GM19239 (cell line): ENCODE data around the gene CASP1.
A peak's percentile ranks its signal among the peaks of the same experiment; 100 is the strongest.
"Not testable (repeated sequence)": the region's sequence is repeated elsewhere in the genome, so short reads cannot be mapped to it uniquely, and the experiment has no call there.

ENCODE experiments used
- DNase-seq: peaks from one replicate; pipeline ENCODE4 v3.0.0; 2011; ENCODE audit warnings: low spot score; ENCODE audit not compliant: insufficient read length
- FAIRE-seq: peaks from 2 replicates; lab custom pipeline; 2011; peaks lifted over from hg19 to GRCh38; lab: Jason Lieb, UNC

The CASP1 gene

GRCh38 chr11:105034813-105035620 is at the start of gene CASP1:
CASP1 (minus strand) TSS chr11:105035144; CDS start chr11:105035113, 31 bp downstream.
- FAIRE-seq = peak; percentile 96

DNA sequence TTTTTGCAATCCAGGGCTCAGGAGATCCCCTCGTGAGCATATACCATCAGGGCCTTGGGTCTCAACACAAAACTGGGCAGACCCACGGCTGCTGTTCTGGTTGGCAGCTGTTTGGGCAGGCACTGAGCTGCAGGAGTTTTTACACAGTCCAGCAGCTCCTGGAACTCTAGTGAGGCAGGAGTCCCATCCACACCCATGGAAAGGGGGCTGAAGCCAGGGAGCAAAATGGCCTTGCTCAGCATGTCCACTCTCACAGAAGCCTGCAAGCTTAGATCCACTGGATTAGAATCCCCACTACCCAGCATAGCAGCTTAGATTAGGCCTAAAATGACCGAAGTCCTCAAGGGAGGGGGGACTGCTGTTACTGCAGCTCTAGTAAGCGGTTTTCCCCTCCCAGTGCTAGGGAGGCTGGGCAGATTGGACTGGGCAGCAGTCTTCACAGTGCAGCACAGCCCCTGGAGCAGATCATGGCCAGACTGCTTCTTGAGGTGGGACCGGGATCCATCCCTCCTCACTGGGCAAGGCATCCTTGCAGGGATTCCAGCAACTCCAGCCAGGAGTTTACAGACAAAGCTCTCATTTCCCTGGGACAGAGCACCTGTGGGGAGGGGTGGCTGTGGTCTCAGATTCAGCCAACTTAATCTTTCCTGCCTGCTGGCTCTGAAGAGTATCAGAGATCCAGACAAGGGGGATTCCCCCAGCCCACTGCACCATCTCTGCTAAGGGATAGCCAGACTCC is 46.6 kb upstream of the CASP1 start:
- no peak for FAIRE-seq

More at GRCh38 chr11:105034813-105035620, at the start of gene CASP1:
- DNase-seq = no peak

GRCh38 chr11:105080171-105080906 is 45.4 kb upstream of the CASP1 start:
- DNase-seq, FAIRE-seq: not testable (repeated sequence)

More for the DNA sequence above, 46.6 kb upstream of the CASP1 start:
- DNase-seq = no peak

GRCh38 chr11:105078283-105078682 is 43.3 kb upstream of the CASP1 start:
- FAIRE-seq (no peak), DNase-seq (no peak)

DNA sequence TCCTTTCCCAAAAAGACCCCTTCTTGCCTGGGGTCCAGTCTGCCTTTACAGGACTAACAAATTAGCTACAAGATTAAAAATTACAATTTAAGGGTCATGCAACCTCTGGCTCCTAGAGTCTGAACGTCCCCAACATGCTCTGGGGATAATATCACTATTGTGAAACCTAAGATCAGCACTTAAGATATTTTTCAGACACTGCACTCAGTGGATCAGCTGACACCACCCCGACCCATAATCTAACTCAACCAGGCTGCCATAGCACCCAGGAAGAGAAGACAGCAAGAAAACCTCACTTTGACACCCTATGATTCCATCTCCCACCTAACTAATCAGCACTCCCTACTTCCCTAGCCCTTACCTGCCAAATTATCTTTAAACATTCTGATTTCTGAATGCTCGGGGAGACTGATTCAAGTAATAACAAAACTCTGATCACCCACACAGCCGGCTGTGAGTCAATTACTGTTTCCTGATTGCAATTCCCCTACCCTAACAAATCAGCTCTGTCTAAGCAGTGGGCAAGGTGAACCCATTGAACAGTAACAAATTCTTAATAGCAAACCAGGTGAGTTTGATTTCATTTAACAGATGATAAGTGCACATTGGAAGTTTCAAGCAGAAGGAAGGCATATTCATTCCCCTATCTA is 42.3 kb upstream of the CASP1 start:
- FAIRE-seq, DNase-seq: not testable (repeated sequence)

- no peak for FAIRE-seq
- no peak for DNase-seq
These were observed 39.2 kb upstream of the CASP1 start for GRCh38 chr11:105074166-105074530.

GRCh38 chr11:105073456-105074165 is 38.7 kb upstream of the CASP1 start:
- DNase-seq (no peak), FAIRE-seq (no peak)

DNA sequence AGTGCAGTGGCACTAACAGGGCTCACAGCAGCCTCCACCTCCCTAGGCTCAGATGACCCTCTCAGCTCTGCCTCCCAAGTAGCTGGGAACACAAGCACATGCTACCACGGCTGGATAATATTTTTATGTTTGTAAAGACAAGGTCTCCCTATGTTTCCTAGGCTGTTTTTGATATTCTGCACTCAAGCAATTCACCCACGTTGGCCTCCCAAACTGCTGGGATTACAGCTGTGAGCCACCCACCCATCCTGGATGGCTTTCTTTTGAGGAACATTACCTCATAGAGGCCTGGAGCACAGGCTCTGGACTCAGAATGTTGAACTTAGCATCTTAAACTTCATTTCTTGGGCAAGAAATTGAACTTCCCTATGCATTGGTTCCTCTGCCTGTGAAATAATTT is 37.1 kb upstream of the CASP1 start:
- not testable (repeated sequence) for FAIRE-seq, DNase-seq

DNA sequence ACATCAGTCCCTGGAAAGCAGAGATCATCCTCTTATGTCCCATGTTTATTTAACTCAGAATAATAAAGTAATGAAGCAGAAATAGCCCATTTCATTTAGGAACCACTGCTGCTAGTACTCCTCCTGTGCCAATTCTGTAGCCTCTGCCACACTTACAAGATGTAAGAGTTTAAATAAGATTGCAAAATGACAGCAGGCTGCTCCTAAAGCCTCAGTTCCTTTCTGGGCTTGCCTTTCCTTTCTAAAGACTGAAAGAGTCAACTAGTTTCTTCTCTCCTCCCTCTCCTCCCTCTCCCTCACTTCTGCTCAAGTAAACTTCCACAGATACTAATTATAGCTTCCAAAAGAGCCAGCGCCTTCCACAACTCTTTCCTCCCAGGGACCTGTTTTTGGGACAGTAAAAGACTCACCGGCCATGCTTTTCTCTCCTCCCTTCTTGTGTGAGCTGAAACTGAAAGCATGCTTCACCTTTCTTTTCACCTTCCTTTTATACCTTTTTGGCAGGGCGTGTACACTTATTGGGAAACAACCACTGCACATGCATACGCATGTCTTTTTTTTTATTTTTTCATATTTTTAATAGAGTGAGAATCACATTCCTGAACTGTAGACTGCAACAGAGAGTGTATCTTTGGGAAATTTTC is 36.3 kb upstream of the CASP1 start:
- no peak for DNase-seq

DNA sequence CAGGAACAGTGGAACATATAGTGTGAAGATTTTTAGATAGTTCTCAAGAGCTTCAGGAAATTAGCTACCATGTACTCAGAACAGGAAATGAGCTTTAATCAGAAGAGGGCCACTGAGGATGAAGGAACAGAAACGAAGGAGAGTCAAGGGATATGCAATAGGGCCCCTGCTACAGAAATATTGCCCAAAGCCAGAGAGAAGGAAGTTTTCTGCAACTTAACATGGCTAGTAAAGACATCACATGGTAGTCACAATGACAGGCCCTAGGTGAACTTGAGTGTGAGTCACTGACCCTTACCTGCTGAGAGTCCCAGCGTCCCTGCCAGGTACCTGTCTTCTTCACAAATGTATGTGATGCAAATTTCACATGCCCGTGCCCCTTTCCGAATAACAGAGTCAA is 35.4 kb upstream of the CASP1 start:
- no peak for DNase-seq
- no peak for FAIRE-seq

More for the DNA sequence above, 36.3 kb upstream of the CASP1 start:
- no peak for FAIRE-seq

- not testable (repeated sequence) for DNase-seq, FAIRE-seq
These were observed 34.8 kb upstream of the CASP1 start for GRCh38 chr11:105069749-105070148.

GRCh38 chr11:105063245-105063941 is 28.4 kb upstream of the CASP1 start:
- not testable (repeated sequence) for FAIRE-seq, DNase-seq

DNA sequence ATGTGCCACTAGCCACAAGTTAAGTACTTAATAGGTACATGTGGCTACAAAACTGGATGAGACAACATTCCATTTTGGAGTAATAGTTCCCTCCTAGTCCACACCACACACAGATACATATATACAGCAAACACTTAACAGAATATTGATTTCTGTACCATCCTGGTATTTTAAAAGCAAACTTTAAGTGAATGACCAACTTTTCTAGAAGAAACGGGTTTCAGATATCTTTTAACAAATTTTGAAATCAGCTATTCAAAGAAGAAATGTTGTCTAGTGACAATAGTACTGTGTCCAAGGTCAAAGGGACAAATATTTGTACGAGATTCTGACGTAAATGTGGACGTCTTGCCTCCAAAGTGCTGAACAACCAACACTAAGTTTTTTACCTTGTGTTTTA is 22.5 kb upstream of the CASP1 start:
- FAIRE-seq = no peak

GRCh38 chr11:105056446-105056845 is 21.5 kb upstream of the CASP1 start:
- no peak for FAIRE-seq
- DNase-seq = no peak

More for the DNA sequence above, 22.5 kb upstream of the CASP1 start:
- DNase-seq = no peak

- no peak for FAIRE-seq
- DNase-seq = no peak
These were observed 20.0 kb upstream of the CASP1 start for GRCh38 chr11:105054723-105055493.

DNA sequence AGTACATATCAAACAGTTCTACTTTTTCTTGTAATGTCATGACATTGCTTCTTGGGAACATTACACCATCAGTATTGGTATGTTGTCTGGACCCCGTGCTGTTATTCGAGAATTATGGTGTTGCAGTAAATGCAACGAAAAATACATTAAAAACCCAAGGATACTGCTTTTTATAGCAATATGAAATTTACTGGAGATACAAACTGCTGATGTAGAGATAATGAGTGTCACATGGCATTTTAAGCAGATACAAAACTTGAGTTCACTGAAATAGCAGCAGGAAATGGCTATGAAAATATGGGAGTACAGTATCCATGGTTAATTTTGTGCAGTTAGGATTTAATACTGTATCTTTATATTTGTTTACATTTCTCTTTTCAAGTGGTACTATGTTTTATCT is 17.5 kb upstream of the CASP1 start:
- FAIRE-seq (no peak), DNase-seq (no peak)

- DNase-seq = no peak
- FAIRE-seq = no peak
These were observed 16.6 kb upstream of the CASP1 start for GRCh38 chr11:105051559-105051958.

GRCh38 chr11:105049481-105049880 is 14.5 kb upstream of the CASP1 start:
- FAIRE-seq (no peak), DNase-seq (no peak)
